ENCODE results near the gene ID3. TPM values are rescaled to one million over a fixed set of nuclear protein-coding genes. Genes with fewer than 3 reads are reported as not detected.
A peak's percentile ranks its signal among the peaks of the same experiment; 100 is the strongest.

The ID3 gene
- total and polyA plus RNA-seq, 2 of the 8 experiments (the other 6 are each of a cell fraction or from before 2014, with no cell fraction given) = 240 to 304 TPM

DNA sequence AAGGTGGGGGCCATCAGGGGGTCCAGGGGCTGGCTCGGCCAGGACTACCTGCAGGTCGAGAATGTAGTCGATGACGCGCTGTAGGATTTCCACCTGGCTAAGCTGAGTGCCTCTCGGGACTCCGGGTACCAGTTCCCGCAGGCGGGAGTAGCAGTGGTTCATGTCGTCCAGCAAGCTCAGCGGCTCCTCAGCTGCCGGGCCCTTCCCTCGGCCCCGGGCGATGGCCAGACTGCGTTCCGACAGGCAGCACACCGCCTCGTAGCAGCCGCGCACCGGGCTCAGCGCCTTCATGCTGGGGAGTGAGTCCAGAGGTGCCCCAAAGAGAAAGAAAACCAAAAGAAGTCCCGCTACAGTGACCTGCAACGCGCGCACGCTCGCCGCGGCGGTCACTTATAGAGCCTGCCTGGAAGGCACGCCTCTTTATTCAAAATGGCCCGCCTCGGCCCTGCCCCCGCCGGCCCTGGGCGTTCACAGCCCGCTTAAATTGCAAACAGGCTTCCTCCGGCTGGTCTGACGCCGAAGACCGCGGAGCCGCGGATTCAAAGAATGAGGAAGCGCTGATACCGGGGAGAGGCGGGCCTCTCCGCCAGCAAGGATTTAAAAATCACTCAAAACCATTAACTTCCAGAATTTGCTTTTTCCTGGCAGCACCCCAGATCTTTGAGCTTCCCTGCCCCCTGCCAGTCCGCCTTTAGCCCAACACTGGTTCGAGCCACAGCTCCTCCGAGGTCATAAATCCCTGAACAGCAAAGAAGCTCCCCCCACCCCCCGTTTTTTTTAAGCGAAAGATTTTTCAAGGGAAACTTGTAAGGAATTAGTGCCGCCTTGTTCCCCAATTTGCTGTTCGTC, at the start of gene ID3 (continued):
- no peak for TF ChIP-seq NANOG (IDR thresholded peaks at IDR 0.05; ENCODE audit: insufficient read depth, low read depth, low read length, poor library complexity, severe bottlenecking)
- TF ChIP-seq, protein P1, sequence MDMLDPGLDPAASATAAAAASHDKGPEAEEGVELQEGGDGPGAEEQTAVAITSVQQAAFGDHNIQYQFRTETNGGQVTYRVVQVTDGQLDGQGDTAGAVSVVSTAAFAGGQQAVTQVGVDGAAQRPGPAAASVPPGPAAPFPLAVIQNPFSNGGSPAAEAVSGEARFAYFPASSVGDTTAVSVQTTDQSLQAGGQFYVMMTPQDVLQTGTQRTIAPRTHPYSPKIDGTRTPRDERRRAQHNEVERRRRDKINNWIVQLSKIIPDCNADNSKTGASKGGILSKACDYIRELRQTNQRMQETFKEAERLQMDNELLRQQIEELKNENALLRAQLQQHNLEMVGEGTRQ (IDR thresholded peaks at IDR 0.05; ENCODE audit: low read length) = no peak
- TF ChIP-seq, protein P2, sequence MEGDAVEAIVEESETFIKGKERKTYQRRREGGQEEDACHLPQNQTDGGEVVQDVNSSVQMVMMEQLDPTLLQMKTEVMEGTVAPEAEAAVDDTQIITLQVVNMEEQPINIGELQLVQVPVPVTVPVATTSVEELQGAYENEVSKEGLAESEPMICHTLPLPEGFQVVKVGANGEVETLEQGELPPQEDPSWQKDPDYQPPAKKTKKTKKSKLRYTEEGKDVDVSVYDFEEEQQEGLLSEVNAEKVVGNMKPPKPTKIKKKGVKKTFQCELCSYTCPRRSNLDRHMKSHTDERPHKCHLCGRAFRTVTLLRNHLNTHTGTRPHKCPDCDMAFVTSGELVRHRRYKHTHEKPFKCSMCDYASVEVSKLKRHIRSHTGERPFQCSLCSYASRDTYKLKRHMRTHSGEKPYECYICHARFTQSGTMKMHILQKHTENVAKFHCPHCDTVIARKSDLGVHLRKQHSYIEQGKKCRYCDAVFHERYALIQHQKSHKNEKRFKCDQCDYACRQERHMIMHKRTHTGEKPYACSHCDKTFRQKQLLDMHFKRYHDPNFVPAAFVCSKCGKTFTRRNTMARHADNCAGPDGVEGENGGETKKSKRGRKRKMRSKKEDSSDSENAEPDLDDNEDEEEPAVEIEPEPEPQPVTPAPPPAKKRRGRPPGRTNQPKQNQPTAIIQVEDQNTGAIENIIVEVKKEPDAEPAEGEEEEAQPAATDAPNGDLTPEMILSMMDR (IDR thresholded peaks at IDR 0.05; ENCODE audit: control extremely low read depth in 1 of 3, insufficient read depth in 1 of 3, low read depth in 1 of 3, low read length in 3 of 3) = no peak
- no peak; a peak in 1 of 3 replicates for TF ChIP-seq EP300 (IDR thresholded peaks at IDR 0.05; ENCODE audit: borderline replicate concordance in 1 of 2, low read depth in 2 of 2, low read length in 2 of 2)
- TF ChIP-seq POLR2AphosphoS5 (IDR thresholded peaks at IDR 0.05; ENCODE audit: low read depth, low read length) = peak; percentile 81
- TF ChIP-seq JUN (IDR thresholded peaks at IDR 0.05; ENCODE audit: low read depth, low read length) = no peak
- peak; percentile 15; the same call in 1 of the 2 replicates for TF ChIP-seq TEAD4 (IDR thresholded peaks at IDR 0.05; ENCODE audit: low read depth, low read length)
- TF ChIP-seq HDAC2 (IDR thresholded peaks at IDR 0.05; ENCODE audit: borderline replicate concordance in 1 of 2, low read depth in 2 of 2, low read length in 2 of 2) = no peak
- no peak; a peak in 1 of 4 replicates for TF ChIP-seq RAD21 (IDR thresholded peaks at IDR 0.05 in 1 of 2, conservative IDR thresholded peaks at IDR 0.05 in 1 of 2; ENCODE audit: low read depth in 2 of 2, low read length in 2 of 2)
- no peak for TF ChIP-seq SAP30 (IDR thresholded peaks at IDR 0.05; ENCODE audit: insufficient read depth, insufficient replicate concordance, low read length)
- TF ChIP-seq SUZ12 (IDR thresholded peaks at IDR 0.05; ENCODE audit: low read length) = no peak
- no peak for TF ChIP-seq CHD1 (IDR thresholded peaks at IDR 0.05; ENCODE audit: low read depth, low read length)
- peak; percentile 47 for TF ChIP-seq ASH2L (IDR thresholded peaks at IDR 0.05; ENCODE audit: low read length)
- TF ChIP-seq YY1 (IDR thresholded peaks at IDR 0.05; ENCODE audit: low read depth, low read length) = peak; percentile 92
- TF ChIP-seq ZNF274 (IDR thresholded peaks at IDR 0.05; ENCODE audit: borderline replicate concordance, extremely low read depth, low read length) = no peak
- no peak for TF ChIP-seq RXRA (IDR thresholded peaks at IDR 0.05; ENCODE audit: insufficient read depth, low read depth, low read length)
- peak; percentile 44 to 81; a peak in 3 of 4 replicates for TF ChIP-seq SIN3A (conservative IDR thresholded peaks at IDR 0.05 in 1 of 2, IDR thresholded peaks at IDR 0.05 in 1 of 2; ENCODE audit: low read depth in 1 of 2, low read length in 2 of 2)
- TF ChIP-seq JUND (IDR thresholded peaks at IDR 0.05; ENCODE audit: low read length) = no peak

All from H1 (cell line).